DND-41 (cell line): ENCODE data around the gene UNC13D.
A peak's percentile ranks its signal among the peaks of the same experiment; 100 is the strongest.
"Not testable (repeated sequence)": the region's sequence is repeated elsewhere in the genome, so short reads cannot be mapped to it uniquely, and the experiment has no call there.

ENCODE experiments used
- ATAC-seq: fragments of 200-7000 bp; cut with Tn5 transposase; 3 replicates; pipeline ENCODE4 v1.9.1; 2021; ENCODE audit warnings: low read depth; ENCODE audit not compliant: insufficient read depth
- DNase-seq: peaks from one replicate; pipeline ENCODE4 v3.0.0-alpha.2; 2020
- H2AFZ ChIP-seq: 2 replicates; pipeline ENCODE4 v1.6.0; 2012; ENCODE audit warnings: low read depth, low read length
- H3K27ac ChIP-seq: 2 replicates; pipeline ENCODE4 v1.5.1; 2012; ENCODE audit warnings: low read length, inconsistent platforms
- H3K27me3 ChIP-seq: fragments of 200-600 bp; sonication (generic); 2 replicates; pipeline ENCODE4 v1.6.0; 2012; ENCODE audit warnings: low read length, mild to moderate bottlenecking, inconsistent platforms; ENCODE audit not compliant: insufficient read depth, poor library complexity
- H3K36me3 ChIP-seq: 2 replicates; pipeline ENCODE4 v1.5.1; 2012; ENCODE audit warnings: low read length, inconsistent platforms; ENCODE audit not compliant: insufficient read depth
- H3K4me1 ChIP-seq: 2 replicates; pipeline ENCODE4 v1.5.1; 2012; ENCODE audit warnings: mild to moderate bottlenecking, low read length; ENCODE audit not compliant: insufficient read depth
- H3K4me2 ChIP-seq: 2 replicates; pipeline ENCODE4 v1.6.0; 2012; ENCODE audit warnings: mild to moderate bottlenecking, moderate library complexity, low read length, inconsistent platforms; ENCODE audit not compliant: insufficient read depth
- H3K4me3 ChIP-seq, 2 experiments: fragments of 200-600 bp in 1 of 2; shearing (Covaris generic) in 1 of 2; 2 replicates each; pipeline ENCODE4 v1.5.1; 2012 to 2016; ENCODE audit warnings: inconsistent platforms in 2 of 2, low read length in 2 of 2, mild to moderate bottlenecking in 2 of 2, low read depth in 1 of 2, moderate library complexity in 1 of 2
- H3K79me2 ChIP-seq: 2 replicates; pipeline ENCODE4 v1.6.0; 2012; ENCODE audit warnings: low read length, inconsistent platforms; ENCODE audit not compliant: insufficient read depth
- H3K9ac ChIP-seq: 2 replicates; pipeline ENCODE4 v1.6.0; 2012; ENCODE audit warnings: low read depth, mild to moderate bottlenecking, inconsistent platforms, low read length, moderate library complexity
- H3K9me3 ChIP-seq: 2 replicates; pipeline ENCODE4 v1.5.1; 2012; ENCODE audit warnings: low read length, moderate library complexity, mild to moderate bottlenecking, inconsistent platforms; ENCODE audit not compliant: insufficient read depth, severe bottlenecking
- H4K20me1 ChIP-seq: 2 replicates; pipeline ENCODE4 v1.6.0; 2012; ENCODE audit warnings: low read length; ENCODE audit not compliant: insufficient read depth
- CTCF ChIP-seq: IDR thresholded peaks from 2 replicates; pipeline ENCODE4 v1.5.1; 2012; ENCODE audit warnings: borderline replicate concordance, low read length, moderate library complexity, mild to moderate bottlenecking; ENCODE audit not compliant: poor library complexity, severe bottlenecking; ENCODE audit errors: extremely low read depth
- EZH2 ChIP-seq: IDR thresholded peaks from 3 replicates; pipeline ENCODE4 v1.6.1; 2012; ENCODE audit warnings: borderline replicate concordance, low read depth, mild to moderate bottlenecking, moderate library complexity, low read length, inconsistent platforms; ENCODE audit not compliant: severe bottlenecking

Gene UNC13D

GRCh38 chr17:75888484-75888883 lies 44.3 kb upstream of the UNC13D start:
- ATAC-seq = peak; percentile 22; the same call in 1 of the 3 replicates
- no peaks in the 10 kb centered on the region for H3K4me1 ChIP-seq
- no peak overlapping the region for H3K4me2 ChIP-seq
- no peak overlapping the region for H2AFZ ChIP-seq
- peaks cover 39% of the 10 kb centered on the region for H3K36me3 ChIP-seq
- TF ChIP-seq CTCF (no peak), EZH2 (no peak)
- peaks cover 13% of the 10 kb centered on the region; the same call in 1 of the 2 replicates for H4K20me1 ChIP-seq
- no peak overlapping the region for H3K27ac ChIP-seq
- H3K4me3 ChIP-seq = no peak overlapping the region
- no peaks in the 10 kb centered on the region for H3K9me3 ChIP-seq
- H3K79me2 ChIP-seq = peaks cover 5% of the 10 kb centered on the region; the same call in 1 of the 2 replicates
- no peaks in the 10 kb centered on the region for H3K27me3 ChIP-seq
- no peak overlapping the region for H3K9ac ChIP-seq
- no peak for DNase-seq

GRCh38 chr17:75885860-75886259 lies 41.7 kb upstream of the UNC13D start:
- not testable (repeated sequence) for H3K4me3 ChIP-seq, H3K27ac ChIP-seq, H3K79me2 ChIP-seq, H3K27me3 ChIP-seq, H3K9ac ChIP-seq, H3K9me3 ChIP-seq, H2AFZ ChIP-seq, ATAC-seq, H3K4me2 ChIP-seq, H4K20me1 ChIP-seq, DNase-seq
- Histone ChIP-seq H3K36me3 (peaks cover 16% of the 10 kb centered on the region), H3K4me1 (peaks cover 22% of the 10 kb centered on the region)

- H4K20me1 ChIP-seq = peaks cover 3% of the 10 kb centered on the region; the same call in 1 of the 2 replicates
- peaks cover 12% of the 10 kb centered on the region for H3K36me3 ChIP-seq
- H2AFZ ChIP-seq = no peak overlapping the region
- H3K9me3 ChIP-seq = no peaks in the 10 kb centered on the region
- DNase-seq (no peak), ATAC-seq (no peak)
- H3K27ac ChIP-seq = no peak overlapping the region
- TF ChIP-seq EZH2 (no peak), CTCF (no peak)
- H3K79me2 ChIP-seq = no peaks in the 10 kb centered on the region
- no peaks in the 10 kb centered on the region for H3K27me3 ChIP-seq
- no peak overlapping the region for H3K4me2 ChIP-seq
- H3K4me1 ChIP-seq = peaks cover 22% of the 10 kb centered on the region
- H3K4me3 ChIP-seq = no peak overlapping the region
- H3K9ac ChIP-seq = no peak overlapping the region
Observed at GRCh38 chr17:75885431-75885830, 41.2 kb upstream of the UNC13D start.

- Histone ChIP-seq H3K4me3 (no peak overlapping the region), H3K79me2 (no peaks in the 10 kb centered on the region), H4K20me1 (no peaks in the 10 kb centered on the region), H3K36me3 (no peaks in the 10 kb centered on the region), H3K27ac (peak overlapping the region; percentile 62; the same call in 1 of the 2 replicates), H3K4me1 (peaks cover 22% of the 10 kb centered on the region), H2AFZ (no peak overlapping the region), H3K27me3 (no peaks in the 10 kb centered on the region), H3K4me2 (peak overlapping the region; percentile 10), H3K9me3 (no peaks in the 10 kb centered on the region), H3K9ac (peak overlapping the region; percentile 15; the same call in 1 of the 2 replicates)
- DNase-seq = peak; percentile 85
- no peak for TF ChIP-seq EZH2
- no peak for TF ChIP-seq CTCF
- ATAC-seq = peak; percentile 90
Observed at GRCh38 chr17:75881678-75882454, 37.7 kb upstream of the UNC13D start.
